HL-60/S4 treated with retinoic acid at 250 ng/mL for 4 days and 3 days (cell line): ENCODE results near the gene PDE8A.
"Not testable (repeated sequence)": the region's sequence is repeated elsewhere in the genome, so short reads cannot be mapped to it uniquely, and the experiment has no call there.

Source experiments
- in situ Hi-C: fragments of 300-500 bp; cut with MboI; formaldehyde crosslinking; loops from 2 replicates; pipeline ENCODE4 v1.7.0; 2022; ENCODE audit warnings: low sequenced_read_pairs

PDE8A gene

GRCh38 chr15:85008474-85009260, 27.0 kb downstream of the PDE8A start:
- in situ Hi-C loops: no loop called here

DNA sequence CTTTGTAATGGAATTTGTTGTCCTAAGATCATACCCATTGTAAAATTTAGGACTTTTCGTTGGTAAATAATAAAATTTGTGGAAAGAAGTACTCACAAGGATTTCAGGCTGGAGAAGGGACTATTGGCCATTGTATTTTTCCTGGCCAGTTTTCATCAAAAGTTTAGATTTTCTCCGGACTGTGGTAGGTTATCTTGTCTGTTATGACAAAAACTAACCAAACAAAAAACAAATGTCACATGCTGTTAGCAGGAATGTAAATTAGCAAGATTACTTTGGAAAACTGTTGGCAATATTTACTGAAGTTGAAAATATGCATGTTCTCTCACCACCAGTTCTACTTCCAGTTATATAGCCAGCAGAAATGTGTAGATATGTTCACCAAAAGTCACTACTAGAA, 27.8 kb downstream of the PDE8A start:
- in situ Hi-C loops: no loop called here

DNA sequence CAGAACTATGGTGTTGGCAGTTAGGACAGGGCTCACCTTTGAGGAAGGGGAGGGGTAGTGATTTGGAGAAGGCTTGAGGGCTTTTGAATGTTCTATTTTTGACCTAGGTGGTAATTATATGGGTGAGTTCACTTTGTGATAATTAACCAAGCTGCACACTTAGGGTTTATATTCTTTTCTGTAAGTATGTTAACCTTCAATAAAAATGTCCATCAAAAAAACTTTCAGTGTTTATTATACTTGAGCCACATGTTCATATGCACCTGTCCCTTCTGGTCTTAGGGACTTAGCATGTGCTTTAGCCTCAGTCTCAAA, 28.4 kb downstream of the PDE8A start:
- in situ Hi-C loops: no loop called here

DNA sequence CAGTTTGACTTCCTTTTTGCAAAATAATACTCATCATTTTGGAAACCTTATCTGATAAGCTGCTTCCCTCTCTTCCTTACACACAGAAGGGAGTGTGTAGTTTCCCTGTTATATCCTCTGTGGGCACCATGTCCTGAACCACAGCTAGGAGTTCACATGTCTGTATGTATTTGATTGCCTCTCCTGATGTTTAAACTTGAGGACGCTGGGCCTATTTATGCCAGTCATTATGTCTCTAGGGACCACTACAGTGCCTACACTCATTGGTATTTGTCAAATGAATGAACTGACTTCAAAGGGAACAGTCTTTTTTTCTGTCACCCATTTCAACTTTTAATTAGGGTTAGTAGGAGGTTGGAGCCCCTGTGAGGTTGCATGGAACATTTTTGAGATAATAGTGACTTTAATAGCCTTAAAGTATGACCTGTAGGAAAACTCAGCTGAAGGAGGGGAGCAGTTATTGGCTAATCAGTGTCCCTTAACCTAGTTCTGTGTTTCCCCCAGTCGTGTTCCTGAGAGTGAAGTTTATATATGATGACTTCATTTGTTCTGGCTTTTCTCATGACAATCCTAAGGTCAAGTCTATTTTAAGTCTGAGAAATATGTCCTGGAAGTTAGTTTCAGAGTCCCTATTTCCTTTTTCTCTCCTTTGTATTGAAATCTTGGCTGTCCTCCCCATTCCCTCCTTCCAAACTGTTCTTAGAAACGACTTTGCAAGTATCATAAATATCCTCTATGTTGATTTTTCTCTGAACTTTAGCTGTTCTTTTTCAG, 28.9 kb downstream of the PDE8A start:
- in situ Hi-C loops: no loop called here

- in situ Hi-C loops: no loop called here
Measured at GRCh38 chr15:85011160-85011571, 29.5 kb downstream of the PDE8A start.

- in situ Hi-C loops: not testable (repeated sequence)
Measured at GRCh38 chr15:85011724-85012123, 30.1 kb downstream of the PDE8A start.

- in situ Hi-C loops: no loop called here
Measured at GRCh38 chr15:85013785-85014184, 32.1 kb downstream of the PDE8A start.

GRCh38 chr15:85014932-85015331, 33.3 kb downstream of the PDE8A start:
- in situ Hi-C loops: no loop called here

- in situ Hi-C loops: no loop called here
Measured at GRCh38 chr15:85016275-85016674, 34.6 kb downstream of the PDE8A start.

DNA sequence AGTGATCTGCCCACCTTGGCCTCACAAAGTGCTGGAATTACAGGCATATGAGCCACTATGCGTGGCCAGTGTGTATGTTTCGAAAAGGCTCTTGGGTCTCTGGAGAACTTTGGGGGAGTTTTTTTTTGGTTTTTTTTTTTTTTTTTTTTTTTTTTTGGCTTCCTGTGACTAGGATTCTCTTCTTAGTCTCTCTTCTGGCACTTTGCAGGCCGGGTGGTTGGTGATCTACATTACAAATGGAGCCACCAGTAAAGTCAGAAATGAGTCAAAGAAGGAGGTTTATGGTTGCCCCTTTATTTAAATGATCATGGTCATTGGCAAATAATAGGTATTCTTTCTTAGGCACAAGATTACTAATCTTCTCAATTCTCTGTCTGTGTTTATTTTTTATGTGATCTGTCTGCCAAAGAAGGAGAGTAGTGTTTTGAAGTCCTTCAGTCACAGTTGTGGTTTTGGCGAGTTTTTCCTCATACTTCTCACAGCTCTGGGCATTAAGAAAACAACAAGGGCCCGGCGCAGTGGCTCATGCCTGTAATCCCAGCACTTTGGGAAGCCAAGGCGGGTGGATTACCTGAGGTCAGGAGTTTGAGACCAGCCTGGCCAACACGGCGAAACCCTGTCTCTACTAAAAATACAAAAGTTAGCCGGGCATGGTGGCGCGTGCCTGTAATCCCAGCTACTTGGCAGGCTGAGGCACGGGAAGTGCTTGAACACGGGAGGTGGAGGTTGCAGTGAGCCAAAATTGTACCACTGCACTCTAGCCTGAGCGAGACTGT, 38.3 kb downstream of the PDE8A start:
- in situ Hi-C loops: no loop called here

DNA sequence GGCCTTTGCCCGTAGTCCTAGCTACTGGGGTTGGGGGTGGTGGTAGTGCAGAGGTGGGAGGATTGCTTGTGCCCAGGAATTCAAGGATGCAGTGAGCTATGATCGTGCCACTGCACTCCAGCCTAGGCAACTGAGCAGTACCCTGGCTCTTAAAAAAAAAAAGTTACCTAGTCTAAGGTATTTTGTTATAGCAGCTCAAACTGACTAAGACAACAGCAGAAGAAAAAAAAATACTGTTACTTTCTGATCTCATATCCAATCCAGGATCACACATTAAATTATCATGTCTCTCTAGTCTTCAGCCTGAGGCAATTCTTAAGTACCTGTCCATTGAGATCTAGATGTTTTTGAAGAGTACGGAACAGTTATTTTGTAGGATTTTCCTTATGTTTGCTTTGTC, 39.8 kb downstream of the PDE8A start:
- in situ Hi-C loops: no loop called here

- in situ Hi-C loops: no loop called here
Measured at GRCh38 chr15:85022860-85023403, 41.3 kb downstream of the PDE8A start.

- in situ Hi-C loops: no loop called here
Measured at GRCh38 chr15:85024003-85024402, 42.3 kb downstream of the PDE8A start.

DNA sequence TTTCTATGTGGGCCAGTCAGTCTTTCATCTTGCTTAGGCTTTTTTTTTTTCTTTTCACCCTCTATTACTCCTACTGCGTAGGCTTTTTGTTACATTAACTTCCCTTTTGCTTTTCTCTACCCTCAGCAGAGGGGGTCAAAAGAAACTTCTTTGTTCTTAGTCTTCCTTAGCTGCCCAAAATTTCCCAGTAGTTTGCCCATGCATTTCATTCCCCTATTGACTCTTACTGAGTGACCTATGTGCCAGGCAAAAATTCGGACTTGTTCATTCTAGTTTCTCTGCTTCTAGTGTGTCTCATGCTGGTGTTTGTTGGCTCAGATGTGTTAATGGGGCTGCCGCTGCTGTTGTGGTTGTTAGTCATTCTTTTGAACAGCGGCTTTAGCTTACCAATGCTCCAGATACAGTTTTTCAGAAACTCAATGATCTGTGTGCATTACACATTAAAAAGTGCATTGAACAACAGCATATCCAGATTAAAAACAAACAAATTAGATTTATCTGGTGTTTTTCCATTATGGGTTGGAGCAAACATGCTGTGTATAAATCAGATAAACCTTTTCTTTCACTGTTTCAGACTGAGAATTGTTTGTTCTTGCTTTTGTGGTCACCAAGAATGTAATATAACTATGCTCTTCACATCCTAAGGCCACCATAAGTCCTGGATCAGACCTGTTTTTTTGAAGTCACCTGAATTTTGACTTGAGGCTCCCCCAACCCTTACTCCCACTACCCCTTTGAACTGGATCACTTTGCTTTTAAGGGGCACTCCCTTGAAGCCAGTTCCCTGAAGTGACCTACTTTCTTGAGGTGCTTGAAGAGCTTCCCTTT, 43.1 kb downstream of the PDE8A start:
- in situ Hi-C loops: no loop called here

GRCh38 chr15:85025516-85026251, 44.0 kb downstream of the PDE8A start:
- in situ Hi-C loops: no loop called here

DNA sequence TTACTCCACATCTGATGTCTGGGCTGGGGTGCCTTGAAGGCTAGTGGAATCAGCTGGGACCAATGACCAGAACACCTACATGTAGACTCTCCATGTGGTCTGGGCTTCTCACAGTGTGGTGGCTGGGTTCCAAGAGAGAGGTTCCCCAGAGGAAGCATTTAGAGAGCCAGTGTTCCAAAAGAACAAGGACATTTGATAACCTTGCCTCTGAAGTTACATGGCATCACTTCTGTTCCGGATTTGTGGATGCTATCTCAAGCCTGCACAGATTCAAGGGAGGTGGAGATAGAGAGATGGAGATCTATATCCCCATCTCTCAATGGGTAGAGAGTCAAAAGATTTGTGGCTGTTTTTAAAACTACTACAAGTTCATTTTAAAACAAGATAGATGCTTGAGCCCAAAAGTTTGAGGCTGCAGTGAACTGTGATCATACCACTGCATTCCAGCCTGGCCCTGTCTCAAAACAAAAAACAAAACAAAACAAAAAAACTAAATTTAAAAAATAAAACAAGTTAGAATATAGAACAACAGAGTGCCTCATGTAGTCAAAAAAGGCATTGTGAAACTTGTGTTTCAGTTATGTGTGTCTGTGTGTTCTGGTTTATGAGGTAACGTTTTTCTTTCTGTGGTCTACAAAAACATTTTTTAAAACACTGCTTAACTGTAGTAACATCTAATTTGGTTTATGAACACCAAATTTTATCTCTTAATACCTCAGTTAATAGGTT, 44.8 kb downstream of the PDE8A start:
- in situ Hi-C loops: no loop called here

DNA sequence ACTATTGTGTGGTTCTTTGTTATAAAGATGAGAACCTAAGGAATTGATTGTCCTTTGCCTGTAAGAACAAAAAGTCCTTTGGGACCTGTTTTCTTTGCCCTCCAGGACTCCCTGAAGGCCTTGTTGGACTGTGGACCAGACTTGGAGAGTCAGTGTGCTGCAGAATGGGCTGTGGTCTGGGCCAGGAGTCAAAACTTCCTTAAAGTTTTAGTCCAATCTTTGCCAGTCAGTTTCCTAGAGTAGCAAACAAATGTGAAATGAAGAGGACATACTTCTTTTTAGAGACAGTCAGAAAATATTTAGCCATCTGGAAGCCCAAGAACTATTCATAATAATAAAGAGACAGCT, 45.4 kb downstream of the PDE8A start:
- in situ Hi-C loops: no loop called here

DNA sequence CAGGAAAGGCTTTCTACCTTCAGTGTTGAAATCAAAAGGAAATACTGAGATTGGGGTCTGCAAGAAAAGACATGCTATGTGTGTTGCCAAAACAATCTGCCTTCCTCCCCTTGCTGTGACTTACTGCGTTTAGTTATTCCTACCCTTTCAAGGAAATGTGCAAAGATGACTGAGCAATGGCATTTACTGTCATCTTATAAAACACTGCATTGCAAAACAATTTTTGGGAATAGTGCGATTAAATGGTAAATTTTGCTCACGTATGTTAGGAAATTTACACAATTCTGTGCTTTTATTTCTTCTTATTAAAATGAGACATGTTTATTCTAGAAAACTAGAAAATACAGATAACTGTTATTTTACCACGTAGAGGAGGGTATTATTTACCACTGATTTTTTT, 45.8 kb downstream of the PDE8A start:
- in situ Hi-C loops: no loop called here

DNA sequence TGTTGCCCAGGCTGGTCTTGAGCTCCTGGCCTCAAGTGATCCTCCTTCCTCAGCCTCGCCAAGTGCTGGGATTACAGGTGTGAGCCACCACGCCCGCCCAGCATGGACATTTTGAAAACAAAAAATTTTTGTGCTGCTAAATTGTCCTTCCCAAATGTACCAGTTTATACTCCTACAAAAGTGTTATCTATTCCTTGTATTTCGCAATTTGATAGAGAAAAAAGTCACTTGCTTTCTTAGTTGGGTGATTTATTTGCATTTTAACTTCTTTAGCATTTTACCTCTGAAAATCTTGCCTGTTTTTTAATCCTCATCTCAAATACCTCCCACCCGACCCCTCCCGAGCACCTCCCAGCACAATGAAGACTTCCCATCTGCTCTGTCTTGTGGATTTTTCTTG, 46.8 kb downstream of the PDE8A start:
- in situ Hi-C loops: no loop called here
